Fibroblast of pulmonary artery (primary cell): ENCODE measurements around the gene SMIM10.
A peak's percentile ranks its signal among the peaks of the same experiment; 100 is the strongest.

Source experiments
- DNase-seq: peaks from one replicate; pipeline ENCODE4 v3.0.0-alpha.2; 2010; ENCODE audit warnings: low read depth
- H3K4me3 ChIP-seq: replicated peaks from 2 replicates; pipeline ENCODE4 v1.5.1; 2011; ENCODE audit warnings: low read depth, mild to moderate bottlenecking, control low read depth, low read length, moderate library complexity
- CTCF ChIP-seq: IDR thresholded peaks from 2 replicates; pipeline ENCODE4 v1.5.1; 2011; ENCODE audit warnings: mild to moderate bottlenecking, control low read depth, low read length, inconsistent platforms; ENCODE audit errors: missing control alignments

Gene SMIM10

GRCh38 chrX:134971926-134972325 lies 18.9 kb upstream of the SMIM10 start:
- no peak for TF ChIP-seq CTCF
- H3K4me3 ChIP-seq: no peak overlapping the region
- no peak for DNase-seq

- DNase-seq: no peak
- no peak overlapping the region for H3K4me3 ChIP-seq
- TF ChIP-seq CTCF: no peak
Observed at GRCh38 chrX:134975516-134975915, 15.3 kb upstream of the SMIM10 start.

- no peak for DNase-seq
- H3K4me3 ChIP-seq: no peak overlapping the region
- no peak for TF ChIP-seq CTCF
Observed at GRCh38 chrX:134981910-134982309, 8.9 kb upstream of the SMIM10 start.

GRCh38 chrX:134982748-134983147 lies 8.0 kb upstream of the SMIM10 start:
- DNase-seq: no peak
- no peak for TF ChIP-seq CTCF
- no peak overlapping the region for H3K4me3 ChIP-seq

GRCh38 chrX:134985479-134985878 lies 5.3 kb upstream of the SMIM10 start:
- no peak for TF ChIP-seq CTCF
- DNase-seq: no peak

GRCh38 chrX:134990475-134990800 lies 353 bp upstream of the SMIM10 start:
- H3K4me3 ChIP-seq: peak overlapping the region; percentile 49
- TF ChIP-seq CTCF: no peak
- DNase-seq: no peak

More at GRCh38 chrX:134985479-134985878, 5.3 kb upstream of the SMIM10 start:
- H3K4me3 ChIP-seq: no peak overlapping the region

- no peak for DNase-seq
- TF ChIP-seq CTCF: no peak
Observed at GRCh38 chrX:134997646-134998045, 6.9 kb downstream of the SMIM10 start.

More at GRCh38 chrX:134997646-134998045, 6.9 kb downstream of the SMIM10 start:
- no peak overlapping the region for H3K4me3 ChIP-seq
